SHP77 (cell line): Measurements from ENCODE around the gene LAPTM5.
"Not testable (repeated sequence)": the region's sequence is repeated elsewhere in the genome, so short reads cannot be mapped to it uniquely, and the experiment has no call there.

Source experiments
- DNase-seq, 2 experiments: peaks; one replicate each; lab custom pipeline; 2025; lab: John Stamatoyannopoulos, UW

The LAPTM5 gene

GRCh38 chr1:30770150-30770549 is 12.6 kb upstream of the LAPTM5 start:
- no peak for DNase-seq

GRCh38 chr1:30768830-30769718 is 11.5 kb upstream of the LAPTM5 start:
- DNase-seq, result peak in 1 of 2 experiments; percentile 16

GRCh38 chr1:30768159-30768829 is 10.7 kb upstream of the LAPTM5 start:
- no peak for DNase-seq

- not testable (repeated sequence) for DNase-seq
These were observed 9.4 kb upstream of the LAPTM5 start for GRCh38 chr1:30766948-30767347.

GRCh38 chr1:30765556-30766434 is 8.2 kb upstream of the LAPTM5 start:
- no peak for DNase-seq

GRCh38 chr1:30764939-30765555 is 7.5 kb upstream of the LAPTM5 start:
- DNase-seq, result no peak

GRCh38 chr1:30764396-30764795 is 6.8 kb upstream of the LAPTM5 start:
- no peak for DNase-seq

GRCh38 chr1:30763651-30764248 is 6.2 kb upstream of the LAPTM5 start:
- DNase-seq, result peak; percentile 80 to 88

GRCh38 chr1:30762930-30763650 is 5.5 kb upstream of the LAPTM5 start:
- DNase-seq, result no peak

- DNase-seq, result no peak
These were observed 4.8 kb upstream of the LAPTM5 start for GRCh38 chr1:30762152-30762929.

- no peak for DNase-seq
These were observed 4.0 kb upstream of the LAPTM5 start for GRCh38 chr1:30761381-30762151.

GRCh38 chr1:30760596-30761324 is 3.2 kb upstream of the LAPTM5 start:
- DNase-seq, result peak; percentile 33 to 49

- DNase-seq, result no peak
These were observed 2.2 kb upstream of the LAPTM5 start for GRCh38 chr1:30759718-30760281.

- DNase-seq, result peak in 1 of 2 experiments; percentile 50
These were observed 1.3 kb upstream of the LAPTM5 start for GRCh38 chr1:30758785-30759380.

- no peak for DNase-seq
These were observed 631 bp upstream of the LAPTM5 start for GRCh38 chr1:30758121-30758688.

- no peak for DNase-seq
These were observed 826 bp downstream of the LAPTM5 start for GRCh38 chr1:30756545-30757351.

GRCh38 chr1:30756206-30756544 is 1.4 kb downstream of the LAPTM5 start:
- no peak for DNase-seq
